Measurements from ENCODE around the gene CES3.

Gene CES3

DNA sequence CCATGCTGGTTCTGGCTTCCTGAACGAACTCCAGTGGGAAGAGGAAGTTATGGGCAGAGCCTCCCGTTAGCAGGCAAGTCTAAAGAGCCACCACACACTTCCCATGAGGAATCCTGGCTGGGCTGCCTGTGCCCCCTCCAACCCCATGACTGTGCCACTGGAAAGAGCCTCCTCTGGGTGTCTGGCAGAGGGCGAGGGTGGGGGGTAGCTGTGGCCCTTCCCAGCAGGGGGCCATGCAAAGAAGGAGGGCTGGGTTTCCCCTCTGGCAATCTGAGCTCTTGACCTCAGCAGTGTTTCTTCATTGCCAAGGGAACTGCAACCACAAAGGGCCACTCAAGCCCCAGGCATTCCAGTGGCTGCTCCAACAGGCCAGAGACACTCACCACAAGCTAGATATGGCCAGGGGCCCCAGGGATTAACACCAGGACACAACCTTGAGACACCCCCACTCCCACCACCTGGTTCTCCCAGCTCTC lies 34.1 kb upstream of the CES3 start:
- Histone ChIP-seq H3K36me3 (ENCODE audit: insufficient read depth, insufficient read length, low read length) (peaks cover 18% of the 10 kb centered on the region), H3K9me3 (ENCODE audit: insufficient read depth, low read length) (no peaks in the 10 kb centered on the region), H3K9ac (ENCODE audit: insufficient read length, low read depth) (no peak overlapping the region), H3K4me3 (ENCODE audit: insufficient read length, low read depth) (no peak overlapping the region), H3K27me3 (ENCODE audit: insufficient read depth, insufficient read length) (peaks cover 46% of the 10 kb centered on the region), H3K4me1 (ENCODE audit: insufficient read depth, insufficient read length) (peaks cover 24% of the 10 kb centered on the region)
- TF ChIP-seq SUZ12 (IDR thresholded peaks at IDR 0.05; ENCODE audit: extremely low read depth, insufficient read depth, insufficient read length) (no peak), YY1 (IDR thresholded peaks at IDR 0.05; ENCODE audit: insufficient read depth, insufficient read length) (no peak)
- peak; percentile 35 for DNase-seq (ENCODE audit: low read depth, low spot score)

DNA sequence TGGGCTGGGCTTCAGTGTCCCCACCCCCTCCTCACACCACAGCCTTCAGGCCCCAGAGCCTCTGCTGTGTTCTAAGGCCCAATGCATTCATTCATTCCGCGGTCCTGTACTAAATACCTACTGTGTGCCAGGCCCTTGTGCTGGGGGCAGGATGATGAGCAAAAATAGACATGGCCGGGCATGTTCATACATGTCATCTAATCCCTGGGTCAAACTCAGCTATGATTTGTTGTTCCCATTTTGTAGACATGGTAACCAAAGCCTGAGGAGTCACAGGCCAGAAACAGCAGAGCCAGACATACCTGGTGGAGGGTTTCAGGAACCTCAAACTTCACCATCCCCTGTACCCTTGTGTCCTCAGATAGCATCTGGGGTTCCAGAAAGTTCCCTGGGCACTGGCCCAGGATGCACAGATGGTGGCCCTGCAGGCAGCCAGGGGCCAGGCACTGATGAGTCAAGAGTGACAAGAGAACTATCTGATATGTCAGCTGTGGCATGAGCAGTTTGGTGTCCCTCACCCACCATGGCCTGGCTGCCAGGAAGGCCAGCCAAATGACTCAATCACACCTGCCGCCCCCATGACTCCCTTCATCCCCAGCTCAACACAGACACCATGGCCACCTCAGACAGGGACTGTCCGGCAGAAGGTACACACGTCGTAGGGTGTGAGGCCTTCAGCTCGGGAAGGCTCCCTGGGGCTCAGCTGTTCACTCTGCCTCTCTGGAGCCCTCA lies 33.0 kb upstream of the CES3 start:
- TF ChIP-seq YY1 (IDR thresholded peaks at IDR 0.05; ENCODE audit: insufficient read depth, insufficient read length) (no peak), SUZ12 (IDR thresholded peaks at IDR 0.05; ENCODE audit: extremely low read depth, insufficient read depth, insufficient read length) (no peak), ZNF274 (IDR thresholded peaks at IDR 0.05; ENCODE audit: low read depth, low read length) (no peak)
- no peaks in the 10 kb centered on the region for H3K9me3 ChIP-seq (ENCODE audit: insufficient read depth, low read length)
- H3K36me3 ChIP-seq (ENCODE audit: insufficient read depth, insufficient read length, low read length): peaks cover 23% of the 10 kb centered on the region
- H3K9ac ChIP-seq (ENCODE audit: insufficient read length, low read depth): no peak overlapping the region
- DNase-seq (ENCODE audit: low read depth, low spot score): no peak
- H3K4me3 ChIP-seq (ENCODE audit: insufficient read length, low read depth): no peak overlapping the region
- peaks cover 43% of the 10 kb centered on the region for H3K27me3 ChIP-seq (ENCODE audit: insufficient read depth, insufficient read length)
- peaks cover 23% of the 10 kb centered on the region for H3K4me1 ChIP-seq (ENCODE audit: insufficient read depth, insufficient read length)

DNA sequence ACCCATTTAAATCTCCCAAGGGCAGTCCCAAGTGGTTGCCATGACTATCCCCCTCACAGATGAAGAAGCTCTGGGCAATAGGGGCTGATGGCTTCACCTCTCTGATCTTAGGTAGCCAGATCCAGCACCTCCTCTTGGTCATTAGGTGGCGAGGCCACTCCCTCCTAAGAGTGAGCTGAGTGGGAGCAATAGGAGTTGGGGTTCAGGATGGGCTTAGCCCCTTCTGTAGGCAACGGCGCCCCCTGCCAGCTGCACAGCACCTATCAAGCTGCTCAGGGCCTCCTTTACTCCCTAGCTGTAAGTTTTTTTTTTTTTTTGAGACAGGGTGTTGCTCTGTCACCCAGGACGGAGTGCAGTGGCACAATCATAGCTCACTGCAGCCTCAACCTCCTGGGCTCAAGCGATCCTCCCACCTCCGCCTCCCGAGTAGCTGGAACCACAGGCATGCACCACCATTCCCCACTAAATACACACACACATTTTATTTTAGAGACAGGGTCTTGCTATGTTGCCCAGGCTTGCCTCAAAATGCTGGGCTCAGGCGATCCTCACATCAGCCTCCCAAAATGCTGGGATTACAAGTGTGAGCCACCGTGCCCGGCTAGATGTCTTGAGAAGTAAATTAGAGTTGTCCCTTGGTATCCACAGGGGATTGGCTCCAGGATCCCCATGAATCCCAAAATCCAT lies 32.2 kb upstream of the CES3 start:
- Histone ChIP-seq H3K4me1 (ENCODE audit: insufficient read depth, insufficient read length) (peaks cover 25% of the 10 kb centered on the region), H3K9ac (ENCODE audit: insufficient read length, low read depth) (no peak overlapping the region), H3K27me3 (ENCODE audit: insufficient read depth, insufficient read length) (peaks cover 36% of the 10 kb centered on the region), H3K9me3 (ENCODE audit: insufficient read depth, low read length) (no peaks in the 10 kb centered on the region), H3K36me3 (ENCODE audit: insufficient read depth, insufficient read length, low read length) (peaks cover 17% of the 10 kb centered on the region), H3K4me3 (ENCODE audit: insufficient read length, low read depth) (no peak overlapping the region)
- no peak for TF ChIP-seq YY1 (IDR thresholded peaks at IDR 0.05; ENCODE audit: insufficient read depth, insufficient read length)
- no peak for TF ChIP-seq ZNF274 (IDR thresholded peaks at IDR 0.05; ENCODE audit: low read depth, low read length)
- TF ChIP-seq SUZ12 (IDR thresholded peaks at IDR 0.05; ENCODE audit: extremely low read depth, insufficient read depth, insufficient read length): no peak
- no peak for DNase-seq (ENCODE audit: low read depth, low spot score)

DNA sequence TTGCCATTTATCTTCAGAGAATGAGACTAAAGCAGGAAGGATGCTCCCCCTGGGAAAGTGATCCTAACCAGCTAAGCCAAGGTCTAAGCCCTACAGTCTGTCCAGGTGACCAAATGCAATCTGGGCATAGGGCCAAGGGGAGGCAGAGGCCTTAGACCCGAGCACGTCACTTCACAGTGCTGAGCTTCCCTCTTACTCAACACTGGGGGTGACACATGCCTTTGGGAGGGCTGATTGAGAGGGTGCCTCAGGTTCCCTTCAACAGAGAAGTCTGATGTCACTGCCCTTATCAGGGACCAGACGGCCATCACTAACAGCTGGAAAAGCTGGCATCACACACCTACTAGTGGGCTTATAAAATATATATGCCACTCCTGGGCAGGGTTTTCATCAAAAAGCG lies 30.9 kb upstream of the CES3 start:
- TF ChIP-seq SUZ12 (IDR thresholded peaks at IDR 0.05; ENCODE audit: extremely low read depth, insufficient read depth, insufficient read length) (no peak), ZNF274 (IDR thresholded peaks at IDR 0.05; ENCODE audit: low read depth, low read length) (no peak), YY1 (IDR thresholded peaks at IDR 0.05; ENCODE audit: insufficient read depth, insufficient read length) (no peak)
- Histone ChIP-seq H3K4me3 (ENCODE audit: insufficient read length, low read depth) (no peak overlapping the region), H3K36me3 (ENCODE audit: insufficient read depth, insufficient read length, low read length) (peaks cover 15% of the 10 kb centered on the region), H3K4me1 (ENCODE audit: insufficient read depth, insufficient read length) (peaks cover 27% of the 10 kb centered on the region), H3K9ac (ENCODE audit: insufficient read length, low read depth) (no peak overlapping the region), H3K27me3 (ENCODE audit: insufficient read depth, insufficient read length) (peaks cover 23% of the 10 kb centered on the region), H3K9me3 (ENCODE audit: insufficient read depth, low read length) (no peaks in the 10 kb centered on the region)
- DNase-seq (ENCODE audit: low read depth, low spot score): no peak

DNA sequence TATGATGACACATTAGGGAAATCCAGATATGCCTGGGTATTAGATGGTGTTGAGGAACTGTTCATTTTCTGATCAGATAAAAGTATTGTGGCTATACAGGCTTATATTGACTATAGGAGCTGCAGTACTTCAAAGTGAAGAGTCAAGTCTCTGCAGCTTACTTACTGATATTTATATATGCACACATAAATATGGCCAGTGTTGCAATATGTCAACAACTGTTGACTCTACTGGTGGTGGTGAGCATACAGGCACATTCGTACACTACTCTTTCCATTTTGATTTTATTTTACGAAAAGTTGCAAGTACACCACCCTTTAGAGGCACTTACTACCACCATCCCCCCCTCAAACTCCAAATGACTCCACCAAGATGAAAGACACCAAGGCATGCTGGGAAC lies 29.4 kb upstream of the CES3 start:
- no peak overlapping the region for H3K9ac ChIP-seq (ENCODE audit: insufficient read length, low read depth)
- peaks cover 19% of the 10 kb centered on the region for H3K36me3 ChIP-seq (ENCODE audit: insufficient read depth, insufficient read length, low read length)
- no peaks in the 10 kb centered on the region for H3K9me3 ChIP-seq (ENCODE audit: insufficient read depth, low read length)
- peaks cover 24% of the 10 kb centered on the region for H3K4me1 ChIP-seq (ENCODE audit: insufficient read depth, insufficient read length)
- TF ChIP-seq YY1 (IDR thresholded peaks at IDR 0.05; ENCODE audit: insufficient read depth, insufficient read length) (no peak), SUZ12 (IDR thresholded peaks at IDR 0.05; ENCODE audit: extremely low read depth, insufficient read depth, insufficient read length) (no peak)
- no peak overlapping the region for H3K4me3 ChIP-seq (ENCODE audit: insufficient read length, low read depth)
- DNase-seq (ENCODE audit: low read depth, low spot score): no peak
- H3K27me3 ChIP-seq (ENCODE audit: insufficient read depth, insufficient read length): peaks cover 8% of the 10 kb centered on the region

DNA sequence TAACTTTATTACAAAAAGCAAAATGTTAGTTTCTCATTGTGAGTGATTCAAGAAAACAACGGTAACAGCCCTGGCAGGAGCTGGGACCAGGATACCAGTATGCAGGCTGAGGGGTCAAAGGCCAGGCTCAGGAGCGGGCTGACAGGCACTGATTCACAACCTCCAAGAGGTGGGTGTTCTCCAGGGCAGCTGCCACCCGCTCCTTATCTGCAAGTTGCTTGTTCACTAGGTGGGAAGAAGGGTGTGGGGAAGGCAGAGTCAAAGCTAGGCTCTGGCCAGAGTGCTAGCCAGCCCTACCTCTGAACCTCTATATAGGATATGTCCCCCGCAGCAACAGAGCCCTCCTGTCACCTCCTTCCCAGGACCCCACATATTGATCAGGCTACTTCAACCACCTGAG lies 29.0 kb upstream of the CES3 start:
- no peak for TF ChIP-seq SUZ12 (IDR thresholded peaks at IDR 0.05; ENCODE audit: extremely low read depth, insufficient read depth, insufficient read length)
- TF ChIP-seq ZNF274 (IDR thresholded peaks at IDR 0.05; ENCODE audit: low read depth, low read length): no peak
- TF ChIP-seq YY1 (IDR thresholded peaks at IDR 0.05; ENCODE audit: insufficient read depth, insufficient read length): no peak
- Histone ChIP-seq H3K27me3 (ENCODE audit: insufficient read depth, insufficient read length) (peaks cover 4% of the 10 kb centered on the region), H3K4me3 (ENCODE audit: insufficient read length, low read depth) (no peak overlapping the region), H3K36me3 (ENCODE audit: insufficient read depth, insufficient read length, low read length) (peaks cover 22% of the 10 kb centered on the region), H3K4me1 (ENCODE audit: insufficient read depth, insufficient read length) (peaks cover 22% of the 10 kb centered on the region), H3K9ac (ENCODE audit: insufficient read length, low read depth) (no peak overlapping the region), H3K9me3 (ENCODE audit: insufficient read depth, low read length) (no peaks in the 10 kb centered on the region)
- no peak for DNase-seq (ENCODE audit: low read depth, low spot score)

DNA sequence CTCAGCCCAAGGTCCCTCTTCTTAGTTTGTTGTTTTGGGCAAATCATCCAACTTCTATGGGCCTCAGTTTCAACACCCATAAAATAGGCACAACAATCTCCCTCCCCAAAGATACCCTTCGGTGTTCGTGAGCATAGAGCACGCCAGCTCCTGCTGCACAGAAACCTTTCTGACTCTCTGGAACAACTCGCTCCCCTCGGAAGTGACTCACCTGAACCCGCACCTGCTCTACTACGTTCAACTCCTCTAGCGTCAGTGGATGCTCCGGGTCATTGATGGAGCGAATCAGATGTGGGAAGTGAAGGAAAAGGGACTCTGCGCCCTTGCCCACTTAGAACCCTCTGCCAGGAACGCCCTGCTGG lies 27.3 kb upstream of the CES3 start:
- H3K36me3 ChIP-seq (ENCODE audit: insufficient read depth, insufficient read length, low read length): peaks cover 38% of the 10 kb centered on the region
- H3K27me3 ChIP-seq (ENCODE audit: insufficient read depth, insufficient read length): no peaks in the 10 kb centered on the region
- H3K9ac ChIP-seq (ENCODE audit: insufficient read length, low read depth): peak overlapping the region; percentile 99
- H3K9me3 ChIP-seq (ENCODE audit: insufficient read depth, low read length): no peaks in the 10 kb centered on the region
- peaks cover 9% of the 10 kb centered on the region for H3K4me1 ChIP-seq (ENCODE audit: insufficient read depth, insufficient read length)
- H3K4me3 ChIP-seq (ENCODE audit: insufficient read length, low read depth): peak overlapping the region; percentile 96
- TF ChIP-seq SUZ12 (IDR thresholded peaks at IDR 0.05; ENCODE audit: extremely low read depth, insufficient read depth, insufficient read length) (no peak), YY1 (IDR thresholded peaks at IDR 0.05; ENCODE audit: insufficient read depth, insufficient read length) (no peak), ZNF274 (IDR thresholded peaks at IDR 0.05; ENCODE audit: low read depth, low read length) (no peak)
- no peak for DNase-seq (ENCODE audit: low read depth, low spot score)
